IMR-90 (cell line): ENCODE measurements around the gene MTCL1. TPM values are rescaled to one million over a fixed set of nuclear protein-coding genes. Genes with fewer than 3 reads are reported as not detected.

ENCODE experiments used
- ATAC-seq: fragments of 200-7000 bp; cut with Tn5 transposase; 2 replicates; pipeline ENCODE4 v1.9.1; 2020; ENCODE audit warnings: low read depth, mild to moderate bottlenecking, moderate library complexity
- BruUV-seq: library from RNA; stranded (reverse); fragments of 400-500 nt; replicated peaks from 2 replicates; lab custom pipeline; 2021; lab: Mats Ljungman, UMichigan
- CTCF ChIA-PET: fragments of 300-600 bp; formaldehyde crosslinking; extraction: SDS; loops from one replicate; lab custom pipeline; 2021; ENCODE audit warnings: antibody characterized with exemption; lab: Yijun Ruan, JAX
- POLR2A ChIA-PET: fragments of 300-600 bp; sonication (Branson Sonifier 250); formaldehyde crosslinking; loops from one replicate; lab custom pipeline; 2022; ENCODE audit warnings: antibody characterized with exemption; ENCODE audit not compliant: unreplicated experiment; lab: Charles Lee
- DNase-seq: peaks from one replicate; pipeline ENCODE4 v3.0.0; 2013
- H2AFZ ChIP-seq: replicated peaks from 2 replicates; pipeline ENCODE3; 2013; ENCODE audit warnings: low read length, mild to moderate bottlenecking; ENCODE audit not compliant: poor library complexity
- H2AK5ac ChIP-seq: 2 replicates; pipeline ENCODE4 v1.6.1; 2013; ENCODE audit warnings: low read depth, low read length, inconsistent platforms
- H2AK9ac ChIP-seq: replicated peaks from 2 replicates; pipeline ENCODE3; 2013; ENCODE audit warnings: mild to moderate bottlenecking, low read depth, low read length, moderate library complexity; ENCODE audit not compliant: poor library complexity
- H2BK120ac ChIP-seq: 2 replicates; pipeline ENCODE4 v1.6.1; 2013; ENCODE audit warnings: low read depth, low read length, inconsistent platforms
- H2BK15ac ChIP-seq: 3 replicates; pipeline ENCODE4 v1.6.1; 2013; ENCODE audit warnings: low read depth, low read length, inconsistent platforms
- H2BK20ac ChIP-seq: 2 replicates; pipeline ENCODE4 v1.6.1; 2013; ENCODE audit warnings: low read depth, mild to moderate bottlenecking, inconsistent platforms, low read length, moderate library complexity
- H2BK5ac ChIP-seq: 2 replicates; pipeline ENCODE4 v1.6.1; 2013; ENCODE audit warnings: mild to moderate bottlenecking, low read depth, low read length, inconsistent platforms; ENCODE audit not compliant: poor library complexity, severe bottlenecking
- H3K14ac ChIP-seq: replicated peaks from 2 replicates; pipeline ENCODE4 v1.6.1; 2013; ENCODE audit warnings: low read depth, low read length, inconsistent platforms
- H3K18ac ChIP-seq: 2 replicates; pipeline ENCODE4 v1.6.1; 2013; ENCODE audit warnings: low read depth, low read length, control low read depth
- H3K23ac ChIP-seq: 2 replicates; pipeline ENCODE4 v1.6.1; 2013; ENCODE audit warnings: low read depth, low read length, inconsistent platforms
- H3K27ac ChIP-seq: 2 replicates; pipeline ENCODE4 v1.5.1; 2013; ENCODE audit warnings: mild to moderate bottlenecking, control low read depth, low read length; ENCODE audit not compliant: insufficient read depth
- H3K27me3 ChIP-seq: 2 replicates; pipeline ENCODE4 v1.6.1; 2013; ENCODE audit warnings: low read length; ENCODE audit not compliant: control insufficient read depth, insufficient read depth
- H3K36me3 ChIP-seq: 2 replicates; pipeline ENCODE4 v1.6.1; 2013; ENCODE audit warnings: low read length, mixed read lengths; ENCODE audit not compliant: control insufficient read depth, insufficient read depth
- H3K4ac ChIP-seq: 2 replicates; pipeline ENCODE4 v1.6.1; 2013; ENCODE audit warnings: low read depth, low read length, inconsistent platforms
- H3K4me1 ChIP-seq: 2 replicates; pipeline ENCODE4 v1.6.1; 2013; ENCODE audit warnings: low read length, mixed read lengths; ENCODE audit not compliant: control insufficient read depth, insufficient read depth
- H3K4me2 ChIP-seq: 2 replicates; pipeline ENCODE4 v1.6.1; 2013; ENCODE audit warnings: low read depth, mild to moderate bottlenecking, control low read depth, low read length, moderate library complexity
- H3K4me3 ChIP-seq: 2 replicates; pipeline ENCODE4 v1.5.1; 2013; ENCODE audit warnings: low read depth, mild to moderate bottlenecking, control low read depth, low read length, moderate library complexity; ENCODE audit not compliant: insufficient read depth
- H3K56ac ChIP-seq: 2 replicates; pipeline ENCODE4 v1.6.1; 2013; ENCODE audit warnings: low read length, inconsistent platforms; ENCODE audit not compliant: insufficient read depth; ENCODE audit errors: extremely low read depth
- H3K79me1 ChIP-seq, 2 experiments: 2 replicates each; pipeline ENCODE4 v1.6.1; 2013; ENCODE audit warnings: low read length in 2 of 2, inconsistent platforms in 1 of 2, low read depth in 1 of 2
- H3K9ac ChIP-seq: 2 replicates; pipeline ENCODE4 v1.6.1; 2013; ENCODE audit warnings: low read depth, low read length, control low read depth
- H3K9me1 ChIP-seq: 2 replicates; pipeline ENCODE4 v1.6.1; 2013; ENCODE audit warnings: low read length, inconsistent platforms; ENCODE audit not compliant: insufficient read depth
- H3K9me3 ChIP-seq: 2 replicates; pipeline ENCODE4 v1.6.1; 2013; ENCODE audit warnings: low read length; ENCODE audit not compliant: control insufficient read depth, insufficient read depth
- H4K20me1 ChIP-seq: 2 replicates; pipeline ENCODE4 v1.6.1; 2013; ENCODE audit warnings: low read length, inconsistent platforms; ENCODE audit not compliant: insufficient read depth
- H4K5ac ChIP-seq: 2 replicates; pipeline ENCODE4 v1.6.1; 2013; ENCODE audit warnings: mild to moderate bottlenecking, low read depth, low read length, control low read depth
- H4K8ac ChIP-seq, 2 experiments: 2 replicates each; pipeline ENCODE4 v1.6.1; 2013; ENCODE audit warnings: low read depth in 2 of 2, low read length in 2 of 2, control low read depth in 1 of 2, inconsistent platforms in 1 of 2
- H4K91ac ChIP-seq: 2 replicates; pipeline ENCODE4 v1.6.1; 2013; ENCODE audit warnings: low read depth, low read length, inconsistent platforms; ENCODE audit not compliant: insufficient read depth
- BHLHE40 ChIP-seq: fragments of 150-350 bp; IDR thresholded peaks from 2 replicates; pipeline ENCODE4 v1.6.1; 2016; ENCODE audit warnings: mild to moderate bottlenecking, low read depth, low read length
- CEBPB ChIP-seq: IDR thresholded peaks from 2 replicates; pipeline ENCODE4 v1.6.1; 2012; ENCODE audit warnings: low read depth, low read length, improper control_type of control experiment
- CHD1 ChIP-seq: IDR thresholded peaks from 2 replicates; pipeline ENCODE4 v1.6.1; 2012; ENCODE audit warnings: low read depth, low read length, improper control_type of control experiment
- FOS ChIP-seq: fragments of 150-350 bp; IDR thresholded peaks from 2 replicates; pipeline ENCODE4 v1.6.1; 2016; ENCODE audit warnings: low read depth, low read length
- MAFK ChIP-seq: IDR thresholded peaks from 2 replicates; pipeline ENCODE4 v1.6.1; 2012; ENCODE audit warnings: low read depth, low read length, improper control_type of control experiment
- MAZ ChIP-seq: IDR thresholded peaks from 2 replicates; pipeline ENCODE4 v1.6.1; 2012; ENCODE audit warnings: low read depth, mild to moderate bottlenecking, low read length, improper control_type of control experiment, moderate library complexity, borderline replicate concordance
- MXI1 ChIP-seq: IDR thresholded peaks from 2 replicates; pipeline ENCODE4 v1.6.1; 2012; ENCODE audit warnings: low read depth, mild to moderate bottlenecking, low read length, moderate library complexity, borderline replicate concordance
- NFE2L2 ChIP-seq: fragments of 150-350 bp; IDR thresholded peaks from 2 replicates; pipeline ENCODE4 v1.6.1; 2016; ENCODE audit warnings: low read depth, mild to moderate bottlenecking, low read length
- POLR2A ChIP-seq: IDR thresholded peaks from 2 replicates; pipeline ENCODE4 v1.6.1; 2012; ENCODE audit warnings: mild to moderate bottlenecking, low read depth, low read length
- RAD21 ChIP-seq: IDR thresholded peaks from 2 replicates; pipeline ENCODE4 v1.6.1; 2012; ENCODE audit warnings: low read length, improper control_type of control experiment
- RCOR1 ChIP-seq: IDR thresholded peaks from 2 replicates; pipeline ENCODE4 v1.6.1; 2012; ENCODE audit warnings: mild to moderate bottlenecking, low read length, improper control_type of control experiment; ENCODE audit not compliant: insufficient replicate concordance
- RFX5 ChIP-seq: IDR thresholded peaks from 2 replicates; pipeline ENCODE4 v1.8.0; 2012; ENCODE audit warnings: low read depth, mild to moderate bottlenecking, low read length, moderate library complexity
- SMC3 ChIP-seq: fragments of 150-350 bp; IDR thresholded peaks from 2 replicates; pipeline ENCODE4 v1.6.1; 2016; ENCODE audit warnings: low read depth, mild to moderate bottlenecking, antibody characterized with exemption, low read length, moderate library complexity
- WGBS, 2 experiments: methylation state at CpG; one replicate each; pipeline versions ENCODE4 v1.1.5 to v1.1.7; 2013; ENCODE audit warnings: missing lambda C conversion rate in 2 of 2; ENCODE audit not compliant: insufficient read length in 1 of 2; ENCODE audit errors: extremely low coverage in 2 of 2; 5-methylcytosine and 5-hydroxymethylcytosine counted together
- dilution Hi-C: fragments of 300-500 bp; cut with HindIII; formaldehyde crosslinking; loops from one replicate; pipeline ENCODE4 v1.14.3; 2018; ENCODE audit warnings: low sequenced_read_pairs; ENCODE audit not compliant: unreplicated experiment
- in situ Hi-C: fragments of 300-500 bp; cut with MboI; formaldehyde crosslinking; loops from 3 replicates; pipeline ENCODE4 v1.14.3; 2019; ENCODE audit warnings: low sequenced_read_pairs, inconsistent platforms, mixed read lengths
- intact Hi-C: fragments of 100-400 bp; cut with micrococcal nuclease; formaldehyde crosslinking; loops from 2 replicates; pipeline ENCODE4 v1.10.0; 2022
- polyA plus RNA-seq, 3 experiments: library from polyadenylated mRNA; depleted of rRNA; stranded (reverse); fragments of >200 nt; gene quantifications; 2 replicates each; pipeline ENCODE4 v1.2.3, GENCODE V29; 2012; ENCODE audit warnings: low replicate concordance in 1 of 3
- total RNA-seq: library from RNA; depleted of rRNA; stranded (reverse); fragments of >200 nt; gene quantifications from 2 replicates; pipeline ENCODE4 v1.2.3, GENCODE V29; 2012
- TF ChIP-seq, protein P1 (sequence below): conservative IDR thresholded peaks from 2 replicates; pipeline ENCODE4 v1.5.1; 2012; ENCODE audit warnings: mild to moderate bottlenecking, low read depth, low read length, improper control_type of control experiment
- TF ChIP-seq, protein P2 (sequence below): fragments of 150-350 bp; IDR thresholded peaks from 2 replicates; pipeline ENCODE4 v1.6.1; 2017; ENCODE audit warnings: mild to moderate bottlenecking, antibody characterized with exemption, low read length, low read depth
- TF ChIP-seq, protein P3 (sequence below): fragments of 150-350 bp; IDR thresholded peaks from 2 replicates; pipeline ENCODE4 v1.6.1; 2016; ENCODE audit warnings: low read depth, mild to moderate bottlenecking, low read length, moderate library complexity, borderline replicate concordance

MTCL1 gene
- total and polyA plus RNA-seq, 2 of the 4 experiments (the other 2 are of a cell fraction): 29.0 to 45.3 TPM

DNA sequence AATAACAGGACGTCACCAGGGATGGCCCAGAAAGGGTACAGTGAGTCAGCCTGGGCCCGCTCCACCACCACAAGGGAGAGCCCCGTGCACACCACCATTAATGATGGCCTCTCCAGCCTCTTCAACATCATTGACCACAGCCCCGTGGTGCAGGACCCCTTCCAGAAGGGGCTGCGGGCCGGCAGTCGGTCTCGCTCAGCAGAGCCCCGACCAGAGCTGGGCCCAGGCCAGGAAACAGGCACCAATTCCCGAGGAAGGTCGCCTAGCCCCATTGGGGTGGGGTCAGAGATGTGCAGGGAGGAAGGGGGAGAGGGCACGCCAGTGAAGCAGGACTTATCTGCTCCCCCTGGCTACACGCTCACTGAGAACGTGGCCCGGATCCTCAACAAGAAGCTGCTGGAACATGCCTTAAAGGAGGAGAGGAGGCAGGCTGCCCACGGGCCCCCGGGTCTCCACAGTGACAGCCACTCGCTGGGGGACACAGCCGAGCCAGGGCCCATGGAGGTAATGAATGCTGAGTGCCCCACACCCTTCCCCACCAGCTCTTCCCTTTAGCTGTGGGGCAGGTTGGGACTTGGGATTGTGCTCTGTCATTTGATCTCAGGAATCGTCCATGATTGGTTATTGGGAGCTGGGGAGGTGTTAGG is 120.5 kb downstream of the MTCL1 start:
- Histone ChIP-seq H3K27me3 (no peaks in the 10 kb centered on the region), H4K5ac (no peak overlapping the region), H3K18ac (no peak overlapping the region), H4K8ac (no peak overlapping the region), H2BK15ac (no peak overlapping the region), H3K27ac (no peak overlapping the region), H3K4me1 (peaks cover 11% of the 10 kb centered on the region), H2AK9ac (no peak overlapping the region), H2AK5ac (no peak overlapping the region), H2BK5ac (no peak overlapping the region), H3K9me3 (no peaks in the 10 kb centered on the region), H3K36me3 (peaks cover 68% of the 10 kb centered on the region), H3K4ac (no peak overlapping the region), H2AFZ (no peak overlapping the region), H3K4me2 (no peak overlapping the region), H2BK20ac (no peak overlapping the region), H2BK120ac (no peak overlapping the region), H3K23ac (no peak overlapping the region), H4K20me1 (no peaks in the 10 kb centered on the region), H3K9me1 (peaks cover 38% of the 10 kb centered on the region), H4K91ac (no peak overlapping the region), H3K14ac (no peak overlapping the region), H3K9ac (no peak overlapping the region), H3K79me1 (peaks cover 29 to 65% of the 10 kb centered on the region in 2 experiments), H3K4me3 (no peak overlapping the region), H3K56ac (no peak overlapping the region)
- DNase-seq: no peak
- no CpG with 5 or more reads among the region's 20 CpGs for WGBS, 2 experiments
- POLR2A ChIA-PET: no interaction called here
- dilution Hi-C loops: no loop called here
- ATAC-seq: no peak
- in situ Hi-C loops: no loop called here
- intact Hi-C loops: no loop called here
- TF ChIP-seq MXI1 (no peak), POLR2A (no peak), RAD21 (no peak), RFX5 (no peak), MAFK (no peak), SMC3 (no peak), BHLHE40 (no peak), RCOR1 (no peak), CEBPB (no peak), MAZ (no peak), CHD1 (no peak), FOS (no peak), NFE2L2 (no peak)
- TF ChIP-seq, protein P1, sequence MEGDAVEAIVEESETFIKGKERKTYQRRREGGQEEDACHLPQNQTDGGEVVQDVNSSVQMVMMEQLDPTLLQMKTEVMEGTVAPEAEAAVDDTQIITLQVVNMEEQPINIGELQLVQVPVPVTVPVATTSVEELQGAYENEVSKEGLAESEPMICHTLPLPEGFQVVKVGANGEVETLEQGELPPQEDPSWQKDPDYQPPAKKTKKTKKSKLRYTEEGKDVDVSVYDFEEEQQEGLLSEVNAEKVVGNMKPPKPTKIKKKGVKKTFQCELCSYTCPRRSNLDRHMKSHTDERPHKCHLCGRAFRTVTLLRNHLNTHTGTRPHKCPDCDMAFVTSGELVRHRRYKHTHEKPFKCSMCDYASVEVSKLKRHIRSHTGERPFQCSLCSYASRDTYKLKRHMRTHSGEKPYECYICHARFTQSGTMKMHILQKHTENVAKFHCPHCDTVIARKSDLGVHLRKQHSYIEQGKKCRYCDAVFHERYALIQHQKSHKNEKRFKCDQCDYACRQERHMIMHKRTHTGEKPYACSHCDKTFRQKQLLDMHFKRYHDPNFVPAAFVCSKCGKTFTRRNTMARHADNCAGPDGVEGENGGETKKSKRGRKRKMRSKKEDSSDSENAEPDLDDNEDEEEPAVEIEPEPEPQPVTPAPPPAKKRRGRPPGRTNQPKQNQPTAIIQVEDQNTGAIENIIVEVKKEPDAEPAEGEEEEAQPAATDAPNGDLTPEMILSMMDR: no peak
- TF ChIP-seq, protein P2, sequence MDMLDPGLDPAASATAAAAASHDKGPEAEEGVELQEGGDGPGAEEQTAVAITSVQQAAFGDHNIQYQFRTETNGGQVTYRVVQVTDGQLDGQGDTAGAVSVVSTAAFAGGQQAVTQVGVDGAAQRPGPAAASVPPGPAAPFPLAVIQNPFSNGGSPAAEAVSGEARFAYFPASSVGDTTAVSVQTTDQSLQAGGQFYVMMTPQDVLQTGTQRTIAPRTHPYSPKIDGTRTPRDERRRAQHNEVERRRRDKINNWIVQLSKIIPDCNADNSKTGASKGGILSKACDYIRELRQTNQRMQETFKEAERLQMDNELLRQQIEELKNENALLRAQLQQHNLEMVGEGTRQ: no peak
- TF ChIP-seq, protein P3, sequence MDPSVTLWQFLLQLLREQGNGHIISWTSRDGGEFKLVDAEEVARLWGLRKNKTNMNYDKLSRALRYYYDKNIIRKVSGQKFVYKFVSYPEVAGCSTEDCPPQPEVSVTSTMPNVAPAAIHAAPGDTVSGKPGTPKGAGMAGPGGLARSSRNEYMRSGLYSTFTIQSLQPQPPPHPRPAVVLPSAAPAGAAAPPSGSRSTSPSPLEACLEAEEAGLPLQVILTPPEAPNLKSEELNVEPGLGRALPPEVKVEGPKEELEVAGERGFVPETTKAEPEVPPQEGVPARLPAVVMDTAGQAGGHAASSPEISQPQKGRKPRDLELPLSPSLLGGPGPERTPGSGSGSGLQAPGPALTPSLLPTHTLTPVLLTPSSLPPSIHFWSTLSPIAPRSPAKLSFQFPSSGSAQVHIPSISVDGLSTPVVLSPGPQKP: no peak
- no TSS peak for BruUV-seq
- CTCF ChIA-PET: no interaction called here
